ENCODE data around the gene PFKM. TPM values are rescaled to one million over a fixed set of nuclear protein-coding genes. Genes with fewer than 3 reads are reported as not detected.

PFKM gene
- total and polyA plus RNA-seq, 9 of the 15 experiments (the other 6 are each of a cell fraction or from before 2014, with no cell fraction given) = 16.5 to 39.9 (median 31.7) TPM

DNA sequence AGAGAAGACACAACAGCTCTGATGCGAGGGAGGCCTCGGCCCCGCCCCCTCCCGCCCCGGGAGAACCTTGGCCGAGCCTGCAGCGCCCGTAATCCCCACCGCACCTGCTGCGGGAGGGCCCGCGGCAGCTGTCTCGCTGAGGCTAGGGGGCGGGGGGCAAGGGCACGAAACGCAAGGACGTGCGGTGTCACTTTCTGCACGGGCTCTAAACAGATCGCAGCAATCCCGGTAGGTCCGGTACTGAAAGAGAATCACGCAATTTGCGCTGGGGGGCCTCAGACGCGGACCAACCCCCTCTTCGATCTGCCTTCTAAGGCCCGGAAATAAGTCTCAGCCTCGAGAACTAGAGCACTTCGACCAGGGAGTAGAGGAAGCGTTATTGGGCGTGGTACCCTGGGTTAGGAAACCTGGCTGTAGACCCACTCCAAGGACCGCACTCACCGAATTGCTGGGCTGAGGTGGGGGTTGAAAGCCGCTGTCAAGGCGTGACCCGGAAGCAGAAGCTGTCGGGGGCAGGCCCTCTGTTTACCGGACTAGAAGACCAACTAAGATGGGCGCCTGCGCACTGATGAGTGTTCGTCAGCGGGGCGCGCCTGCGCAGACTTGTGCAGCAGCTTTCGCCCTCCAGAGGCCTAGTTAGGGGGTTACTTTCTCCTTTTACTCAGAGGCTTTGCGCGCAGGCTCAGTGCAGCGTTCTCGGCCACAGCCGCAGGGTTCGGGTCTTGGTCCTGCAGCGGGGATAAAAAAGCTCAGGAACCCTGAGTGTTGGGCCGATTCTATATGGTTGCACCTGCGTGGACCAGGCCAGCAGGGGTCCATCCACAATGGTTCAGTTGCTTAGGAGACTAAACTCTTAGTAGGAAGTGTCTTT lies 38.1 kb downstream of the PFKM start, which contains the start of gene ASB8 (continued):
- TF ChIP-seq, protein P1, sequence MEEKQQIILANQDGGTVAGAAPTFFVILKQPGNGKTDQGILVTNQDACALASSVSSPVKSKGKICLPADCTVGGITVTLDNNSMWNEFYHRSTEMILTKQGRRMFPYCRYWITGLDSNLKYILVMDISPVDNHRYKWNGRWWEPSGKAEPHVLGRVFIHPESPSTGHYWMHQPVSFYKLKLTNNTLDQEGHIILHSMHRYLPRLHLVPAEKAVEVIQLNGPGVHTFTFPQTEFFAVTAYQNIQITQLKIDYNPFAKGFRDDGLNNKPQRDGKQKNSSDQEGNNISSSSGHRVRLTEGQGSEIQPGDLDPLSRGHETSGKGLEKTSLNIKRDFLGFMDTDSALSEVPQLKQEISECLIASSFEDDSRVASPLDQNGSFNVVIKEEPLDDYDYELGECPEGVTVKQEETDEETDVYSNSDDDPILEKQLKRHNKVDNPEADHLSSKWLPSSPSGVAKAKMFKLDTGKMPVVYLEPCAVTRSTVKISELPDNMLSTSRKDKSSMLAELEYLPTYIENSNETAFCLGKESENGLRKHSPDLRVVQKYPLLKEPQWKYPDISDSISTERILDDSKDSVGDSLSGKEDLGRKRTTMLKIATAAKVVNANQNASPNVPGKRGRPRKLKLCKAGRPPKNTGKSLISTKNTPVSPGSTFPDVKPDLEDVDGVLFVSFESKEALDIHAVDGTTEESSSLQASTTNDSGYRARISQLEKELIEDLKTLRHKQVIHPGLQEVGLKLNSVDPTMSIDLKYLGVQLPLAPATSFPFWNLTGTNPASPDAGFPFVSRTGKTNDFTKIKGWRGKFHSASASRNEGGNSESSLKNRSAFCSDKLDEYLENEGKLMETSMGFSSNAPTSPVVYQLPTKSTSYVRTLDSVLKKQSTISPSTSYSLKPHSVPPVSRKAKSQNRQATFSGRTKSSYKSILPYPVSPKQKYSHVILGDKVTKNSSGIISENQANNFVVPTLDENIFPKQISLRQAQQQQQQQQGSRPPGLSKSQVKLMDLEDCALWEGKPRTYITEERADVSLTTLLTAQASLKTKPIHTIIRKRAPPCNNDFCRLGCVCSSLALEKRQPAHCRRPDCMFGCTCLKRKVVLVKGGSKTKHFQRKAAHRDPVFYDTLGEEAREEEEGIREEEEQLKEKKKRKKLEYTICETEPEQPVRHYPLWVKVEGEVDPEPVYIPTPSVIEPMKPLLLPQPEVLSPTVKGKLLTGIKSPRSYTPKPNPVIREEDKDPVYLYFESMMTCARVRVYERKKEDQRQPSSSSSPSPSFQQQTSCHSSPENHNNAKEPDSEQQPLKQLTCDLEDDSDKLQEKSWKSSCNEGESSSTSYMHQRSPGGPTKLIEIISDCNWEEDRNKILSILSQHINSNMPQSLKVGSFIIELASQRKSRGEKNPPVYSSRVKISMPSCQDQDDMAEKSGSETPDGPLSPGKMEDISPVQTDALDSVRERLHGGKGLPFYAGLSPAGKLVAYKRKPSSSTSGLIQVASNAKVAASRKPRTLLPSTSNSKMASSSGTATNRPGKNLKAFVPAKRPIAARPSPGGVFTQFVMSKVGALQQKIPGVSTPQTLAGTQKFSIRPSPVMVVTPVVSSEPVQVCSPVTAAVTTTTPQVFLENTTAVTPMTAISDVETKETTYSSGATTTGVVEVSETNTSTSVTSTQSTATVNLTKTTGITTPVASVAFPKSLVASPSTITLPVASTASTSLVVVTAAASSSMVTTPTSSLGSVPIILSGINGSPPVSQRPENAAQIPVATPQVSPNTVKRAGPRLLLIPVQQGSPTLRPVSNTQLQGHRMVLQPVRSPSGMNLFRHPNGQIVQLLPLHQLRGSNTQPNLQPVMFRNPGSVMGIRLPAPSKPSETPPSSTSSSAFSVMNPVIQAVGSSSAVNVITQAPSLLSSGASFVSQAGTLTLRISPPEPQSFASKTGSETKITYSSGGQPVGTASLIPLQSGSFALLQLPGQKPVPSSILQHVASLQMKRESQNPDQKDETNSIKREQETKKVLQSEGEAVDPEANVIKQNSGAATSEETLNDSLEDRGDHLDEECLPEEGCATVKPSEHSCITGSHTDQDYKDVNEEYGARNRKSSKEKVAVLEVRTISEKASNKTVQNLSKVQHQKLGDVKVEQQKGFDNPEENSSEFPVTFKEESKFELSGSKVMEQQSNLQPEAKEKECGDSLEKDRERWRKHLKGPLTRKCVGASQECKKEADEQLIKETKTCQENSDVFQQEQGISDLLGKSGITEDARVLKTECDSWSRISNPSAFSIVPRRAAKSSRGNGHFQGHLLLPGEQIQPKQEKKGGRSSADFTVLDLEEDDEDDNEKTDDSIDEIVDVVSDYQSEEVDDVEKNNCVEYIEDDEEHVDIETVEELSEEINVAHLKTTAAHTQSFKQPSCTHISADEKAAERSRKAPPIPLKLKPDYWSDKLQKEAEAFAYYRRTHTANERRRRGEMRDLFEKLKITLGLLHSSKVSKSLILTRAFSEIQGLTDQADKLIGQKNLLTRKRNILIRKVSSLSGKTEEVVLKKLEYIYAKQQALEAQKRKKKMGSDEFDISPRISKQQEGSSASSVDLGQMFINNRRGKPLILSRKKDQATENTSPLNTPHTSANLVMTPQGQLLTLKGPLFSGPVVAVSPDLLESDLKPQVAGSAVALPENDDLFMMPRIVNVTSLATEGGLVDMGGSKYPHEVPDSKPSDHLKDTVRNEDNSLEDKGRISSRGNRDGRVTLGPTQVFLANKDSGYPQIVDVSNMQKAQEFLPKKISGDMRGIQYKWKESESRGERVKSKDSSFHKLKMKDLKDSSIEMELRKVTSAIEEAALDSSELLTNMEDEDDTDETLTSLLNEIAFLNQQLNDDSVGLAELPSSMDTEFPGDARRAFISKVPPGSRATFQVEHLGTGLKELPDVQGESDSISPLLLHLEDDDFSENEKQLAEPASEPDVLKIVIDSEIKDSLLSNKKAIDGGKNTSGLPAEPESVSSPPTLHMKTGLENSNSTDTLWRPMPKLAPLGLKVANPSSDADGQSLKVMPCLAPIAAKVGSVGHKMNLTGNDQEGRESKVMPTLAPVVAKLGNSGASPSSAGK (IDR thresholded peaks at IDR 0.05) = no peak
- TF ChIP-seq NR2C2 (CRISPR knock-in tag; IDR thresholded peaks at IDR 0.05) (peak; percentile 100), NR2C2 (tag; IDR thresholded peaks at IDR 0.05) (peak; percentile 100), ZNF165 (CRISPR knock-in tag; IDR thresholded peaks at IDR 0.05; ENCODE audit: borderline replicate concordance) (no peak), XRCC5 (IDR thresholded peaks at IDR 0.05; ENCODE audit: low read depth, low read length) (no peak), CEBPG (CRISPR knock-in tag; IDR thresholded peaks at IDR 0.05) (no peak; the same call in 1 of the 2 replicates), CEBPG (tag; conservative IDR thresholded peaks at IDR 0.05 in 1 of 2, IDR thresholded peaks at IDR 0.05 in 1 of 2) (no peak), TRIM24 (IDR thresholded peaks at IDR 0.05) (peak in 1 of 2 experiments; percentile 20; a peak in 1 of 4 replicates), PTRF (tag; IDR thresholded peaks at IDR 0.05) (no peak), RUNX1 (IDR thresholded peaks at IDR 0.05; ENCODE audit: low read depth) (no peak), SP1 (CRISPR knock-in tag; IDR thresholded peaks at IDR 0.05) (0 out of 2 replicates have a peak, but pooled peaks have one; percentile 17), ZNF75A (CRISPR knock-in tag; IDR thresholded peaks at IDR 0.05) (no peak), FOXJ3 (CRISPR knock-in tag; IDR thresholded peaks at IDR 0.05) (no peak), ZNF717 (CRISPR knock-in tag; IDR thresholded peaks at IDR 0.05) (no peak), ZZZ3 (IDR thresholded peaks at IDR 0.05) (no peak)
- TF ChIP-seq, protein P2, sequence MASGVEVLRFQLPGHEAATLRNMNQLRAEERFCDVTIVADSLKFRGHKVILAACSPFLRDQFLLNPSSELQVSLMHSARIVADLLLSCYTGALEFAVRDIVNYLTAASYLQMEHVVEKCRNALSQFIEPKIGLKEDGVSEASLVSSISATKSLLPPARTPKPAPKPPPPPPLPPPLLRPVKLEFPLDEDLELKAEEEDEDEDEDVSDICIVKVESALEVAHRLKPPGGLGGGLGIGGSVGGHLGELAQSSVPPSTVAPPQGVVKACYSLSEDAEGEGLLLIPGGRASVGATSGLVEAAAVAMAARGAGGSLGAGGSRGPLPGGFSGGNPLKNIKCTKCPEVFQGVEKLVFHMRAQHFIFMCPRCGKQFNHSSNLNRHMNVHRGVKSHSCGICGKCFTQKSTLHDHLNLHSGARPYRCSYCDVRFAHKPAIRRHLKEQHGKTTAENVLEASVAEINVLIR (CRISPR knock-in tag; IDR thresholded peaks at IDR 0.05) = no peak
